ENCODE results near the gene KCNK7.
A peak's percentile ranks its signal among the peaks of the same experiment; 100 is the strongest.

The KCNK7 gene

DNA sequence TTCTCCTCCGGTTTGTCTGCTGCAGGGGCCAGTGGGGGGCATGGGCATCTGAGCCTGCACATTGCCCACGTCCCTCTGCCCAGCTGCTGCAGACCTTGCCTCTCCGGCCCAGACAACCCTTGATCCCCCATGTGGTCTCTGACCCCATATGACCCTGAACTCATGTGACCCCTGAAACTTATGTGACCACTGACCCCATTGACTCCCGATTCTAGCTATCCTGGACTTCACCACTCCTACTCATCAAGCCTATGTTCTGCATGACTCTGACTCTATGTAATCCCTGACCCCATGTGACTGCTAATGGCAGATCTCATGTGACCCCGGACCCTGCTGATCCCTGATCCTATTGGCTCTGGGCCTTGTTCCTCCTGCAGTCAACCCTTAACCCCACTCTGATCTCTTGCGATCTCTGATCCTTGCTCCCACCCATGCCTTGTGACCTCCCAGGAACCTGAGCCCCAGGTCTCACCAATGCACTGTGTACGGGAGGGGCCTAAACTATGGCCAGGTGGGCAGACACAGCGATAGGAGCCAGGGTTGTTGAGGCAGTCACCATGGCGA, 43.1 kb downstream of the KCNK7 start:
- TF ChIP-seq, protein P1, sequence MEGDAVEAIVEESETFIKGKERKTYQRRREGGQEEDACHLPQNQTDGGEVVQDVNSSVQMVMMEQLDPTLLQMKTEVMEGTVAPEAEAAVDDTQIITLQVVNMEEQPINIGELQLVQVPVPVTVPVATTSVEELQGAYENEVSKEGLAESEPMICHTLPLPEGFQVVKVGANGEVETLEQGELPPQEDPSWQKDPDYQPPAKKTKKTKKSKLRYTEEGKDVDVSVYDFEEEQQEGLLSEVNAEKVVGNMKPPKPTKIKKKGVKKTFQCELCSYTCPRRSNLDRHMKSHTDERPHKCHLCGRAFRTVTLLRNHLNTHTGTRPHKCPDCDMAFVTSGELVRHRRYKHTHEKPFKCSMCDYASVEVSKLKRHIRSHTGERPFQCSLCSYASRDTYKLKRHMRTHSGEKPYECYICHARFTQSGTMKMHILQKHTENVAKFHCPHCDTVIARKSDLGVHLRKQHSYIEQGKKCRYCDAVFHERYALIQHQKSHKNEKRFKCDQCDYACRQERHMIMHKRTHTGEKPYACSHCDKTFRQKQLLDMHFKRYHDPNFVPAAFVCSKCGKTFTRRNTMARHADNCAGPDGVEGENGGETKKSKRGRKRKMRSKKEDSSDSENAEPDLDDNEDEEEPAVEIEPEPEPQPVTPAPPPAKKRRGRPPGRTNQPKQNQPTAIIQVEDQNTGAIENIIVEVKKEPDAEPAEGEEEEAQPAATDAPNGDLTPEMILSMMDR (IDR thresholded peaks at IDR 0.05; ENCODE audit: insufficient read depth, low read length, missing control alignments), result no peak
- POLR2A ChIA-PET, result no interaction called here
- no peak overlapping the region for H3K4me3 ChIP-seq (ENCODE audit: low read depth, low read length)
- CTCF ChIA-PET, result interaction anchor here (0.8 to 6.0 kb wide), 9 partner anchors 8 to 42 kb away, joined by 3 to 60 read pairs (median 3); no protein-coding TSS in a partner anchor
- no peak for DNase-seq (ENCODE audit: low read depth, low spot score)

DNA sequence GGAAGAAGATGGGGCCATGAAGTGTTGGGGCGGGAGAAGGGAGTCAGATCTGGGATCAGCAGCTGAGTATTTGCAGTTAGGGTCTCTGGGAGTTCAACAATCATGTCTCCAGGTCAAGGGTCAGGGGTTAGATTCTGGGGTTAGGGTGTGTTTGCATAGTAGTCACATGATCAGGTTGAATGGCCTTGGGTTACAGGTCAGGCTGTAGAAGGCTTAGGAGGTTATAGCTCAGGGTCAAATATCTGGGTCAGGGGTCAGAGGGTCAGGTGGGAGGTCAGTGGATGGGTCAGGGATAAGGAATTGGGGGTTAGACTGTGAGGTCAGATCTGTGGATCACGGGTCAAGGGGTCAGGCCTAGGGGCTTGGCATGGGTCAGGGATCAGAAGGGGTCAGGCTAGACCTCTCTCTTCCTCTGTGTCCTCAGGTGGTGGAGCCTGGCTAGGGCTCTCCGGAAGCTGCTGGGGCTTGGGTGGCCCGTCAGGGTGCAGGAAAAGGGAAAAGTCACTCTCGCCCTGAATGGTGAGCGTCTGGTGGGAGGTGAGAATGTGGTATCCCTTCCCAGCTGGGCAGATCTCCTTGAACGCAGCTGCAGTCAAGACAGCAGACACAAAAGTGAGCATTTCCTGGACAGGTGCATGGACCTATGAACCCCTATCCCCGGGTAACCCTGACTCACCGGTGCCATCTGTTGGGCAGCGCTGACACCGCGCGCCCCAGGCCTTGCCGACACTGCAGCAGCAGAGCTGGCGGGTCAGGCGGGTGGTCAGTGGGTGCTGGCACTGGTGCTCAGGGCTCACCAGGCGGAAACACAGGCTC, 43.8 kb downstream of the KCNK7 start:
- H3K4me3 ChIP-seq (ENCODE audit: low read depth, low read length), result no peak overlapping the region
- TF ChIP-seq, protein P1 (IDR thresholded peaks at IDR 0.05; ENCODE audit: insufficient read depth, low read length, missing control alignments), result peak; percentile 56
- DNase-seq (ENCODE audit: low read depth, low spot score), result no peak
- POLR2A ChIA-PET, result no interaction called here
- CTCF ChIA-PET, result interaction anchor here (0.8 to 6.0 kb wide), 9 partner anchors 7 to 43 kb away, joined by 3 to 60 read pairs (median 4); no protein-coding TSS in a partner anchor

DNA sequence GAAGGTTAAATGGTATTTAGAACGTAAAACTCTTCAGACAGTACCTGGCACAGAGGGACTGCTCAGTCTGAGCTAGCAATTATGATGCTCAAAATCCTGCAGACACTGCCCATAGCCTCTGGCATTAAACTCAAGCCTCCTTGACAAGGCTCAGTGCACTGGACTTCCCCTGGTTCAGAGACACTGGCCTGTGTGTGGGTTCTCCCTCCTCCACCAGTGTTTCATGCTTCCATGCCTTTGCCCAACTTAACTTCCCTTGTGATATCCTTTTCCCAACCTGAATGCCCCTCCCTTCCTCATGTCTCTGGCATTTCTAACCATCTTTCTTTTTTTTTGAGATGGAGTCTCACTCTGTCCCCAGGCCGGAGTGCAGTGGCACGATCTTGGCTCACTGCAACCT, 46.5 kb downstream of the KCNK7 start:
- CTCF ChIA-PET, result interaction anchor here (1.2 to 6.0 kb wide), 3 partner anchors 8 to 45 kb away, joined by 3 to 60 read pairs (median 5); no protein-coding TSS in a partner anchor

DNA sequence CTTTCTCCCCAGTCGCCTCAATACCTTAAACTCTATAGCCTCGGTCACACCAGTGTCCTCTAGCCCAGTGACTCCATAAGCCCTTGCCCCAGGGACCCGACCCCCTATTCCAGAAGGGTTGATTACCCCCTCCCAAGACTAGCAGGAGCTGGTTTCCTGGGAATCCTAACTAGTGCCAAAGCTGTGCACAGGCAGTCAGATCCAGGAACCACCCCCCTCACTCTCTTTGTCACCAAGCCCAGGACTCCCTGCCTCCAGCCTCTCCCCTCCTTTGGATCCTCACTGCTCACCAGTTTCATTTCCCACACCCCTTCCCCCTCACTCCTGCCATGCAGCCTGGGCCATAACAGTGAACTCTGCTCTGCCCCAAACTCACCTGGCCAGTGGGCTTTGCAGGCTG, 47.2 kb downstream of the KCNK7 start:
- POLR2A ChIA-PET, result interaction anchor here (0.9 kb wide), 1 partner anchor 126 kb away, joined by 3 read pairs; the partner anchor contains the start of gene NEAT1
- CTCF ChIA-PET, result interaction anchor here (1.2 to 6.0 kb wide), 4 partner anchors 7 to 45 kb away, joined by 3 to 60 read pairs (median 4); partner anchors contain the start of gene FAM89B
- TF ChIP-seq, protein P1 (IDR thresholded peaks at IDR 0.05; ENCODE audit: insufficient read depth, low read length, missing control alignments), result no peak
- no peak for DNase-seq (ENCODE audit: low read depth, low spot score)
- H3K4me3 ChIP-seq (ENCODE audit: low read depth, low read length), result no peak overlapping the region

More for the DNA sequence above, 46.5 kb downstream of the KCNK7 start:
- POLR2A ChIA-PET, result no interaction called here
- no peak for DNase-seq (ENCODE audit: low read depth, low spot score)
- H3K4me3 ChIP-seq (ENCODE audit: low read depth, low read length), result no peak overlapping the region
- TF ChIP-seq, protein P1 (IDR thresholded peaks at IDR 0.05; ENCODE audit: insufficient read depth, low read length, missing control alignments), result no peak

DNA sequence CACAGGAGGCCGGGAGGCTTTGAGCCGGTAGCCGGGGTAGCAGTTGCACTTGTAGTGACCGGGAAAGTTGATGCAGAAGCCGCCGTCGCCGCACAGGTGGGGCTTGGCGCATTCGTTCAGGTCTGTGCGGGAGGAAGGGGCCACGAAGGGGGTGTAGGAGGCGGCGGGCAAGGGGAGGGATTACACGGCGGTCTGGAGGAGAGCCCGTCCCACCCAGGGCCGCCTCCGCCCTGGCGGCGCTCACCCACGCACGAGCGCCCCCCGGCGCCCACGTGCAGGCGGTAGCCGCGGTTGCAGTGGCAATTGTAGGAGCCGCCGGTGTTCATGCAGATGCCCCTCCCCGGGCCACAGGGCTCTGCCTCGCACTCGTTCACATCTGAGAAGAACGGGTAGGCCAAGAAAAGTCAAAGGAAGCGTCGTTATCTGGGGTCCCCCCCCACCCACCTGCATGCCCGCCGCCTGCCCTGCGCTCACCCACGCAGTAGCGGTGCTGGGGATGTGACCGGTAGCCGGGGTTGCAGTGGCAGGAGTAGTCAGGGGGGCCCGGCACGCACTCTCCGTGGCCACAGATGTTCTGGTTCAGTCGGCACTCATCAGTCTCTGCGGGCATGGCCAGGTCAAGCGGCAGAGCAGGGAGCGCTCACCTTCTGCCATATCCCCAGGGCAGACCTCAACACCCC, 48.0 kb downstream of the KCNK7 start:
- ChIA-PET POLR2A (no interaction called here), CTCF (interaction anchor here (1.3 kb wide), 1 partner anchor 25 kb away, joined by 4 read pairs; the partner anchor contains the start of gene FAM89B)
- TF ChIP-seq, protein P1 (IDR thresholded peaks at IDR 0.05; ENCODE audit: insufficient read depth, low read length, missing control alignments), result no peak
- H3K4me3 ChIP-seq (ENCODE audit: low read depth, low read length), result no peak overlapping the region
- no peak for DNase-seq (ENCODE audit: low read depth, low spot score)
